HG03175 (cell line): Measurements from ENCODE around the gene CXCL16.

Source experiments
- ATAC-seq: cut with Tn5 transposase; IDR thresholded peaks from one replicate; pipeline ENCODE4 v1.9.1; 2021; ENCODE audit warnings: mild to moderate bottlenecking, moderate library complexity; ENCODE audit not compliant: unreplicated experiment

CXCL16 gene, protein sequence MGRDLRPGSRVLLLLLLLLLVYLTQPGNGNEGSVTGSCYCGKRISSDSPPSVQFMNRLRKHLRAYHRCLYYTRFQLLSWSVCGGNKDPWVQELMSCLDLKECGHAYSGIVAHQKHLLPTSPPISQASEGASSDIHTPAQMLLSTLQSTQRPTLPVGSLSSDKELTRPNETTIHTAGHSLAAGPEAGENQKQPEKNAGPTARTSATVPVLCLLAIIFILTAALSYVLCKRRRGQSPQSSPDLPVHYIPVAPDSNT

DNA sequence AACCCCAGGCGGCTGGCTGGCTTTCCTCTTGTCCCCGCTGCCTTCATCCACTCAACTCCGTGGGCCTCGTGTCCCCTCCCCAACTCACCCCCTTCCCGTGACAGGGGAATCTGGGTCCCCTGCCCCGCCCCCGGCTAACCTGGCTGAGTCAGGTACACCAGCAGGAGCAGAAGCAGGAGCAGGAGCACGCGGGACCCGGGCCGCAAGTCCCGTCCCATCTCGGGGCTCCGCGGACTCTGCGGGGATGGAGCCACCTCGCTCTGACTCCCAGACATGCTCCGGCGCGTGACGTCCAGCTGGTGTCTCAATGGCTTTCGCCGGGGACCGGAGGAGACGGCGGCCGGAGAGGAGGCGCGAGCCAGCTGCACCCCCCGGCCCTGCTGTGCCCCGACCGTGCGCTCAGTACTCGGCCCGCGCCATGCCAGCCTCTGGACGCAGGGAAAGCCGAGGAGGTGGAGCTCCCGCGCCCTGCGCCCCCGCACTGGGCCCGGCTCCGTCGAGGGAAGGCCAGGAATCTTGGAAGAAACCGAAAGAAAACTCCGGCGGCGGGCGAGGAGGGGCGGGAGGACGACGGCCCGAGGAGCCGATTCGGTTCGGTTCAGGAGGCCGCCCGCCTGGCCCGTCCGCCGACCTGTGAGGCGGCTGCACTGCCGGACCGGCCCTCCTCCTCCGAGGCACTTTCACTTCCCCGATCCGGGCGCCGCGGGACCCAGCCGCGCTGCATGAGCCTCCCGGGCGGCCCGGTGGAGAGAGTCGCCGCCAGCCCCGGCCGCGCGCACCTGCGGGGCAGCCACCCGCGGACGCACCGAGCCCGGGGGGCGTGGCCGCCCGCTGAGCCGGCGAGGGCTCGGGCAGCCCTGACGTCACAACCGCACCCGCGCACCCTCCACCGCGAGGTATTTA lies at the start of gene CXCL16, which contains the start of gene ZMYND15:
TSS of gene CXCL16 (minus strand) at position 807 of the 903 bp plus-strand sequence. CDS start at position 218, 589 bp downstream.
TSS of gene ZMYND15 (plus strand) at position 712 of the 903 bp plus-strand sequence. CDS start 716 bp downstream, outside the sequence.
- no peak for ATAC-seq

GRCh38 chr17:4788807-4789700 lies 49.3 kb upstream of the CXCL16 start, which contains the start of gene GLTPD2:
Gene GLTPD2, plus strand, starts transcription at chr17:4788964. Its CDS starts 48 bp downstream, at chr17:4789012.
- peak; percentile 11 for ATAC-seq

- ATAC-seq = no peak
These were observed 48.6 kb upstream of the CXCL16 start for GRCh38 chr17:4788159-4788806.

DNA sequence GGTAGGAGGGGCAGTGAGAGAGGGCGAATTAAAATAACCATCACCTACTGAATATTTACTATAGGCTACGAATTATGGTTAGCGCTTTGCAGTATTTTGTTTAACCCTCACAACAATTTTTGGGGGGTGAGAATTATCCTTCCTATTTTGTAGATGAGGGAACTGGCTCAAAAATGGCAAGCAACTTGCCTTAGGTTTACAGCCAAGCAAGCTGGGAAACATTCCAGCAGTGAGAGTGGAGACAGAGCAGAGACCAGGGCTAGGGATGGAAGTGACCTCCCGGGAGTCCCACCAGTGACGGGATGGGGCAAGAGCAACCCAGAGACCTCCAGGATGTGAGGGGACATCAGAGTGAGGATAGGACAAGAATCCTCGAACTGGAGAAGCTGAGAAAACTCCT lies 46.8 kb upstream of the CXCL16 start:
- ATAC-seq = no peak

DNA sequence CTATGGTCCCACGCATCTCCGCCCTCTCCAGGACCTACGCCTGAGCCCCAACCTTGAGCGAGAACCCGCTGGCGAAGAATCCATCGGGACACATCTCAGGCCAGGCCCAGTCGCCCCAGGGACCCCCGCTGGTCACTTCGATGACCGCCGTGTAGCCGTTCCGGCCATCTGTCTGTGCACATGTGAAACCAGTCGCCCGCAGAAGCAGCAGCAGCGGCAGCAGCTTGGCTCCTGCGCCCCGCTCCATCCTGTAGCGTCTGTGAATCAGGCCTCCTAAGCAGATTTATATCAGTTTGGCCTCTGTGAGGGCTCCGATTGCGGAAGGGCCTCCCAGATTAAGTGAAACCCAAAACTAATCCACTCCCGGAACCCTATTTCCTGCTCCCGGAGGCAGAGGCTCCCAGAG lies 46.4 kb upstream of the CXCL16 start, which contains the start of gene VMO1:
TSS of gene VMO1 (minus strand) at position 259 of the 406 bp plus-strand sequence. CDS start at position 247, 12 bp downstream.
- no peak for ATAC-seq

GRCh38 chr17:4785311-4786105 lies 45.8 kb upstream of the CXCL16 start:
- ATAC-seq = no peak

GRCh38 chr17:4782652-4783051 lies 42.9 kb upstream of the CXCL16 start:
- ATAC-seq = no peak

DNA sequence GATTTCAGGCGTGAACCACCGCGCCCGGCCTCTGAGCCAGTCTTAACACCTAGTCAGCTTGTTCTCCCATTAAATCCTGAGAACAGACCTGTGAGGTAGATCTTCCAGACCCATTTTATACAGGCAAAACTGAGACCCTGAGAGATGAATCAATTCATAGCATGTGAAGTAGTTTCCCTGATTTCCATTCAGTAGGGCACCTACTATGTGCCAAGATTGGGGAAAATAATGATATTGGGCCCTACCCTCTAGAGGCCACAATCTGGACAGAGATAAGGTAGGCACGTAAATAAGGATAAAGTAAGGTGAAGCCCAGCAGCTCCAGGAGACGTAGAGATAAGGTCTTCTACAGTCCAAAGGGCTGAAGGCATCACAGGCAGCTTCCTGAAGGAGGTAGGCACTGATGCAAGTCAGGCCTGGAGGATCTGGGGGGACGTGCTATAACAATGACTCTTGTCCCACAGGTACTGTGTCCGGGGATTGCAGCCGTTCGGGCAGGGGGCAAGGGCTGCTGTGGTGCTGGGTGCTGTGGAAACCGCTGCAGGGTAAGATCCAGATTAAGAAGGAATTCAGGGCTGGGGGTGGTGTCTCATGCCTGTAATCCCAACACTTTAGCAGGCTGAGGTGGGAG lies 40.7 kb upstream of the CXCL16 start:
- no peak for ATAC-seq

DNA sequence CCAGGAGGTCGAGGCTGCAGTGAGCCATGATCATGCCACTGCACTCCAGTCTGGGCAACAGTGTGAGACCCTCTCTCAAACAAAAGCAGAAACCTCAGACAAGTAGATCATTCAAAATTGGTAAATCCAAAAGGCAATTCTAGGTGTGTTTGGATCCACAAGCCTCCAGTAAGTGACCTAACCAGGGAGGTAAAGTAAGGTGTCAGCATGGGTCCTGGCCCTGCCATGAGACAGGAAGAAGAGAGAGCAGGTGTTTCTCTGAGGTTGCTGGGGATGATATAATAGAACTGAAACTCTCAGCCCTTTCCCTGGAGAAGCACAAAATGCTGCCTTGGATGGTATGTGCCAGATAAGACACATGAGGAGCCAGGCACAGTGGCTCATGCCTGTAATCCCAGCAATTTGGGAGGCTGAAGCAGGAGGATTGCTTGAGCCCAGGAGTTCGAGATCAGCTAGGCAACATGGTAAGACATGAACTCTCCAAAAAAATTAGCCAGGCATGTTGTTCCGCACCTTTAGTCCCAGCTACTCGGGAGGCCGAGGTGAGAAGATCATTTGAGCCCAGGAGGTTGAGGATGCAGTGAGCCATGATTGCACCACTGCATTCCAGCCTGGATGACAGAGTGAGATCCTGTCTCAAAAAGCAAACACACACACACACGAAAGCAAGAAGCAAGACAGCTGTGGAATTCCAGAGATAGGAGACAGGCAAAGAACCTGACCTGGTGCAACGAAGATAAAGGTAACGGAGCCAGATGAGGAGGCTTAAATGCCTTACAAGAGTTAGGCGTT lies 38.4 kb upstream of the CXCL16 start:
- ATAC-seq = no peak

DNA sequence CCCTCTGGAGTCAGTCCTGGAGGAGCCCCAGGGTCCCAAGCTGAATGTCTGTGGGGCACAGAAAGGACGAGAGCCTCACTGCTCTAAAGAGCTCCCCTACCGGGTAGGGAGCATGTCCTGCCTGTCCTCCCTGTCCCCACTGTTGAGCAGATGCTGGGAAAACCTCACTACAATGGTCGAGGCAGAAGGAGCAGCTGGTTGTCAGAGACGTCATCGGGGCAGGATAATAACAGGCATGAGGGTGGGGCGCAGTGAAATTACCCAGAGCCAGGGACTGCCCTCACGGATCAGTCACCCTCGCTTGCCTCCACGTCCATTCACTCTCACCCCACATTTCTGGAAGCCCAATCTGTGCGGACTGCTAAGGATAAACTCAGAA lies 32.5 kb upstream of the CXCL16 start:
- ATAC-seq = no peak

DNA sequence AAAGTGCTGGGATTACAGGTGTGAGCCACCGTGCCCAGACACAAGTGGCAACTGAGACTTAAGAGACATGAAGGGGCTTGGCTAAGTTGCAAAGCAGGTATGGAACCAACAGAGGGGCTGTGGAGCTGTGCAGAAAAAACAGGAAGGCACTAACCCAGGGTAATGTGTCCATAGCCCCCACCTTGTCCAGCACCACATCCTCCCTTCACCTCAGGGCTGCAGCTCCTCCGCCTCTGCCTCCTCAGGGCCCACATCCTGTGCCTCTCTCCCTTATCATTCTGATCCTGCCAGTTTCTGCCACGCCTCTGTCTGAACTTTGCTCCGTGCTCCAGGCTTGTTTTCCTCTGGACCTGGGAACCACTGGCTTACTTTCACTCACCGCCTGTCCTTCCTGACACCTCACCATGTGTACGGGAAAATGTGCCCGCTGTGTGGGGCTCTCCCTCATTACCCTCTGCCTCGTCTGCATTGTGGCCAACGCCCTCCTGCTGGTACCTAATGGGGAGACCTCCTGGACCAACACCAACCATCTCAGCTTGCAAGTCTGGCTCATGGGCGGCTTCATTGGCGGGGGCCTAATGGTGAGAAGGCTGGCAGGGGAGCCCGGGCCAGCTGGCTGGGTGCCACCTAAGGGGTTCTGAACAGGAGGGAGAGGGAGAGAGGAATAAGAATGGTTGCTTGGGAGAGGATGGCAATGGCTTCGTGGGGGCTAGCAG lies 31.9 kb upstream of the CXCL16 start, which contains the start of gene TM4SF5:
TSS of gene TM4SF5 (plus strand) at position 368 of the 716 bp plus-strand sequence. CDS start at position 405, 37 bp downstream.
- no peak for ATAC-seq

GRCh38 chr17:4769628-4770027 lies 29.9 kb upstream of the CXCL16 start:
- ATAC-seq = no peak

DNA sequence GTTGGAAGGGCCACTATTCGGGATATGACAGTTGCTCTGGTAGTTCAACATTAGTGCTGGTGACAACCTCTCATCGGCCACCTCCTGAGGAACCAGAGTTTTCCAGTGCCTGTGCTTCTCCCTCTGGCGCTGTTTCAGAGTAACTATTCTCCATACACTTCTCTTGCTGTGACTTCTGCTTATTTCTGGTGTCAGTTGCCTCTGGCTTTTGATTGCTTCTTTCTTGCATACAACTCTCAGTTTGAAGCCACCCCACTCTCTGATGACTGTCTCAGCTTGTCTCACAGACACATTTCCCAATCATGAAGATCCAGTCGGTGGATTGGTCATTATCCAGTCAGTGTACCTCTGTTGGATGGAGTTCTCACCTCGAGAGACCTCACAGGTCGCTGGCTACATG lies 28.6 kb upstream of the CXCL16 start:
- no peak for ATAC-seq

- no peak for ATAC-seq
These were observed 27.0 kb upstream of the CXCL16 start for GRCh38 chr17:4766723-4767122.

- no peak for ATAC-seq
These were observed 26.5 kb upstream of the CXCL16 start for GRCh38 chr17:4766201-4766600.

- no peak for ATAC-seq
These were observed 24.9 kb upstream of the CXCL16 start for GRCh38 chr17:4764595-4764994.

DNA sequence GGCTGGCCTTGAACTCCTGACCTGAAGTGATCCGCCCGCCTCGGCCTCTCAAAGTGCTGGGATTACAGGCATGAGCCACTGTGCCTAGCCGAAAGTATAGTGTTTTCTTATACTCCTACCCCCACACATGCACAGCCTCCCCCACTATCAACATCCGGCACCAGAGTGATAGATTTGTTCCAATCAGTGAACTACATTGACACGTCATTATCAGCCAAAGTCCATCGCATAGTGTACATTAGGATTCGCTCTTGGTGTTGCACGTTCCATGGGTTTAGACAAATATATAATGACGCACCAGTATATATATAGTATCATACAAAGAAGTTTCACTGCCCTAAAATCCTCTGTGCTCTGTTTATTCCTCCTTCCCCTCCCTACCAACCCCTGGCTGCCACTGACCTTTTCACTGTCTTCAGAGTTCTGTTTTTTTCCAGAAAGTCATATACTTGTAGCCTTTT lies 20.1 kb upstream of the CXCL16 start:
- no peak for ATAC-seq
